CD4-positive, alpha-beta T cell treated with Interleukin-17A for 1 hour (primary cell): ENCODE data around the gene RAD51D.
"Not testable (repeated sequence)": the region's sequence is repeated elsewhere in the genome, so short reads cannot be mapped to it uniquely, and the experiment has no call there.

Experiments
- DNase-seq: peaks from one replicate; pipeline ENCODE4 v3.0.0-alpha.2; 2020

The RAD51D gene

DNA sequence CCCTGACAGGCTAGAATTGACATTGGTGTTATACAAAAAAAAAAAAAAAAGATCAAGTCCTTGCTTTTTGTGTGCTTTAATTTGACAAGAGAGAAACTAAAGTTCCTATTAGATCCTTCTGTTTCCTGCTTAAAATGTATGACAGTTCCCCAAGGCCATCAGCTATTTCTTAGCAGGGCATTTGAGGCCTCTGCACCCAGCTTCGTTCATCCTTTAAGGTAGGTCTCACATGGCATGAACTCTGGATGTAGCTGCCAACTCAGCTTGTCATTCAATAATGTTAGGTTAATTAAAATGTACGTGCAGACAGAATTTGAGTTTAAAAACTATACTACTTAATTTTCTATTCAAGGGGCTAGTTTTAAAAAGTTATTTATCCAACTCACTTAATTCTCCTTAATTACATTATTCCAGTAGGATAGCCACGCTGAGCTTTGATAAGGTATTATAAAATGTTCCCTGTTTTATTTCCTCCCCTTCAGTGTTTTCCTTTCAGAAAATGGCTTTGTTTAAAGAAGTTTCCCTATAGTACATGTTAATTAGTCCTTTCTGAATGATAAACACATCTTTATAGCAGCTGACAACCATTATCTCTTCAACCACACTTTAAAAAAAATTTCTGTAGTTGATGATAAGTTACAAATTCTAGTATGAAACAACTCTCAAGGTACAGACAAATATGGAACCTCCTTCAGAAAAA lies 55.0 kb downstream of the RAD51D start:
- no peak for DNase-seq

DNA sequence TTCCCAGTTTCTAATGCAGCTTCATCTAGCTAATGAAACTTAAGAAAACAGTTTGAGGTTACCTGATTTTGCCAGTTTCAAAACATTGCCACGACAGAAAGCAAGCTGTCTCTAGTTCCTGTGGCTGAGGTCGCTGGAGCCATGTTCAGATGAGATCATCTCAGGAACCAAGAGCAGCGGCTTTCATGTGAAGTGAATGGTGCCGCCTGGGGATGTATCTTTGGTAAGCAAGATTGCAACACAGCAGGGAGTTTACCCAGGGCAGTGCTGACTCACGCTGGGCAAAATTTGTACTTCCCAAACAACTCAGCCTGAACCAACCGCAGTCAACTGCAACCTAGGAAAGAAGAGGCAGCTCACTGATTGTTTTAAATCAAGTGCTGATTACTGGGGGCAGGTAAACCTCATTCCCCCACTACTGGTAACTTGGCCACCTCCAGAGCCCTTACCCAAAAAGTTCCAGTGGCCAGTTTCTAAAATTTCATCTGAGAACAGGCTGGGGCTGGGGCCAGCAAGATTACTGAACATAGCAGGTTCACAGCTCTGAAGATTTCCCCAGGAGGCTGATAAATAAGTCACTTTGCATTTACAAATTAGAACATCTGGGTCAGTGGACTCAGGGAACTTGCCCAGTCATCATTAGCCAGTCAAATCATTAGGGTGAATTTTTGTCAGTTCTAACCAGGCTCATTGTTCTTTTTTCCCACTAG lies 56.0 kb downstream of the RAD51D start, which contains the start of gene RFFL:
RFFL (minus strand) TSS at position 194 of the 710 bp plus-strand sequence. CDS start 37,154 bp downstream, outside the sequence.
- peak; percentile 92 for DNase-seq

DNA sequence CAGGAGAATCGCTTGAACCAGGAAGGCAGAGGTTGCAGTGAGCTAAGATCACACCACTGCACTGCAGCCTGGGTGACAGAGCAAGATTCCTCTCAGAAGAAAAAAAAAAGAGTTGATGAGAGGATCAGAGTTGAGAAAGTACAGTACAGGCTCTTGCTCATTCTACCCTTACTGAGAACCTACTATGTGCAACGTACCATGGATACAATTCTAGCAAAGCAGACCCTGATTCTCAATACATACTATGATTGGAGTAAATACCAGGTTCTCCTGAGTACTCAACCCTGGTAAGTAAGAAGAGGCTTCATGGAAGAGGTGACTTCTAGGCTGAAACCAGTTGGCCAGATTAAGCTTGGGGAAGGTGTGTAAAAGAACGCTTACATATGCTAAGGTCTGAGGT lies 57.4 kb downstream of the RAD51D start:
- DNase-seq, result no peak

DNA sequence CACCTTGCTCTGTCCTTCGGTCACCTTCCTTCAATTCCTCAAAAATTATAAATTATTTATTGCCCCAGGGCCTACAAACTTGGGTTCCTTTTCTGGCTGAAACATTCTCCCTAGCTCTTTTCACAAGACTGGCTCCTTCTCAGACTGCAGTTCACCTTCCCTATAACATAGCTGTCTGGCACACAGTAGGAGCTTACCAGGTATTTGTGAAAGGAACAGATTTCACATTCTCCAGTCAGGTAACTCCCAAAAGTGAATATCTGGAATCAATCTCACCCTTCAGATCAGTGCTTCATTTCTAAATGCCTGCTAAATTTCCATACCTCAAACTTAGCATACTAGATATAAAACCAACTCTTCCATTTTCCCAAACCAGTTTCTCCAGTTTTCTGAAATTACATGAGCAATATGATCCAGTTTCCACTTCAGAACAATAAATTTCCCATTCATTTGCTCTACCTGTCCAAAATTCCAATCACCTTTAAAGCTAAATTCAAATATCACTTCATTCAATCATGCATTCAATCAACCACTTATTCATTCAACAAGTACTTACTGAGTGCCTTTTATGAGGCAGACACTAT lies 62.2 kb downstream of the RAD51D start:
- no peak for DNase-seq

DNA sequence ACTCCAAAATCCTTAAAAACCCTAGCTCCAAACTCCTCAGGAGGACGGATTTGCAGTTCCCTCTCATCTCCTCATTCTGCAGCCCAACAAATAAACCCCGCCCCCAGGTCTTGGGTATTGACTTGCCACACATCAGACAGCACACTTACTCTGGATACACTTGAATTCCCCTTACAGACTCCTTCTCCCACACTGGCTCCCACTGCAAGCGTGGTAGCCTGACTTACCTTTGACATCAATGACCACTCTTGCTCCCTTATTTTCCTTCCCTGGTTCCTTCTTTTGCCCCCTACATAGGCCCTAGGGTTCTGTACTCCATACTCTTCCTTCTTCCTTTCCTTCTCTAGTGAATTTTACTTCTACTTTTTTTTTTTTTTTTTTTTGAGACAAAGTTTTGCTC lies 63.6 kb downstream of the RAD51D start:
- no peak for DNase-seq

DNA sequence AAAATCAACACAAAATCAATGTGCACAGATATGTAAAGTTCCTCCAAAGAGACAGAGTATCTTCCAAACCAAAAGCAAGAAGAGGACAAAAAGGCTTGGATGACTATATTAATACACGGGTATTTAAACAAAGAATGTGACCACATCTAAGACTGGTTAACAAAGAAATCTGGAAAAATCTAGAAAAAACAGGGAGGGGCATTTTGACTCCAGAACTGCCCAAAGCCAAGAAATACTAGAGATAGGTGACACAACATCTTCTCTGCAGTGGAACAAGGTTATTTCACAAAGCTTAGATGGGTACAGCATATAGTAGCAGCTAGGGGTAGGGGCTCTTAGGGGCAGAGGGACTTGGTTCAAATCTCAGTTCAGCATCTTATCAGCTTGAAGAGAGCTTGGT lies 66.5 kb downstream of the RAD51D start:
- DNase-seq, result no peak

DNA sequence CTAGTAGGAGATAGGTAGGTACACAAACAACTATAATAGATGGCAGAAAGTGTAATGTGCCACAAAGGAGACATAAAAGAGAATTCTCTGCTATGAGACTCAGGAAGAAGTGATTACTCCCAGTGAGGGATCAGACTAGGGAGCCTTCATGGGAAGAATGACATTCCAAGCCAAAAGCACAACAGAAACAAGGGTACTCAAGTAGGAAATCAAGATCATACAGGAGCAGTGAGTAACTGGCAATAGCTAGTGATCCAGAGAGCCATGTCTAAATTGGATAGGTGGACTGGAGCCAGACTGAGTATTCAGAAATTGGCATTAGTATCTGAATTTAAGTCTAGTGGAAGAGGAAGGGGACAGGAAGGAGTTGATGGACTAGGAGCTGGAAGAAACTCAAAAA lies 66.9 kb downstream of the RAD51D start:
- no peak for DNase-seq

DNA sequence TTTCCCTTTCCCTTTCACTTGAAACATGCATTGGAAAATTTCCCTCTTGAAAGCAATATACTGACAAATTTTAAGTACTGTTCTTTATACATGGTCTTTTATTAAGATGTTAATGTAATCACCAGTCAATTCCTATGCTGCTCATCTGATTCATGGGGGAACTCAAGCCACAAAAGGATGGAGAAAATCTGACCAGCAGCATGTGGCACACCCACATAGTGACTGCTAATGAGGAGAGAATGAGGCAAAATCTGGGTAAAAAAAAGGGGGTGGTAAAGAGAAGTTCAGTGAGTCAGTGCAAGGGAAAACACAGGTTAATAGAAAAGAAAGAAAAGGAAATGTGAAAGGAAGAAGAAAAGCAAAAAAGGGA lies 67.4 kb downstream of the RAD51D start:
- DNase-seq, result no peak

DNA sequence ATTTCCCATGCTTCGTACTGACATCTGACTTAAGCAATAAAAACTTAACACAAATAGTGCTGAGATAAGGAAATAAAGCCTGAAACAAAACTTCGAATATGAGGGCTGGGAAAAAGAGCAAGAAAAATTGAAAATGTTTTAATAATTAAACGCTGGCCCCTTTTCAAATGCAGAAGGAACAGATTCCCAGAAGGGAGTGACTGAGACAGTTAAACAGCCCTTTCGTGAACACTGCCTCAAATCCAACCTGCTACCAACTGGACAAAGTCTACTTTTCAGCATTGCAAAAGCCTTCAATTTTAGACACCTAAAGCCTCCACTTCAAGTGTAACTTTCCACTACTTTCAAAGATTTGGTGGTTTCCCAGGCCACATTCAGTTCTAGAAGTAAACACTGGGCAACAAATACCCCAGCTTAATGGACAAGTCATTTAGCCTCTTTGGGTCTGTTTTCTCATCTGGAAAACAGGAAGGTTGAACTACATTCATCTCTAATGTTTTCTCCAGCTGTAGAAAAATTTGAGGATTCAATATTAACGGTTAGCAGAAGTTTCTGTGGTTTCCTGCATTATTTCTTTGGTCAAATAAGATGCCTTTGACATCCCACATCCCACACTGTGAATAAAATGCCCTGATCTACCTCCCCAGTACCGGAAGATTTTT lies 68.0 kb downstream of the RAD51D start:
- DNase-seq, result peak; percentile 49

DNA sequence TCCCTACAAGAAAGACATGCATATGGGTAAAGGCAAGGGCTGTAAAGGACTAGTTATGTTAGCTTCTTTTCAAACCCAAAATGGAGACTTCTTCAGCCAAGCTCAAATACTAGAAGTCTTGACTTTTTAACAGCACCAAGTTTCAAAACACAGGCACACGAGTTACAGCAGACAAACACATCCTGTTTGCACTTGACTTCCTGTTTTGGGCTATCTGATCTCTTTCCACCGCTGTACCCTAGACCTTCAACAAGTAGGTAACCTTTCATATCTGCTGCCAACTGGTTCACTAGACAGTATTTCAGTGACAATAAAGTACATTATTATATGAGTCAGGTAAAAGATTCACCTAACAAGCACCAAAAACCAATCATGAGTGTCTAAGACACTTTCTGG lies 68.5 kb downstream of the RAD51D start:
- DNase-seq, result peak; percentile 87

DNA sequence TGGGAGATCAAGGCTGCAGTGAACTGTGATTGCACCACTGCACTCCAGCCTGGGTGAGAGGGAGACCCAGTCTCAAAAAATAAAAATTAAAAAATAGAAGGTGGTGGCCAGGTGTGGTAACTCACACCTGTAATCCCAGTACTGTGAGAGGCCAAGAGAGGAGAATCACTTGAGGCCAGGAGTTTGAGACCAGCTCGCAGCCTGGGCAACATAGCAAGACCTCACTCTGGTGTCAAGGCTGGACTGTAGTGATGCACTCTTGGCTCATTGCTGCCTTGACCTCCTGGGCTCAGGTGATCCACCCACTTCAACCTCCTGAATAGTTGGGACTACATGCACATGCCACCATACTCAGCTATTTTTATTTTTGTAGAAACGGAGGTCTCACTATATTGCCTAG lies 69.5 kb downstream of the RAD51D start:
- DNase-seq, result no peak

DNA sequence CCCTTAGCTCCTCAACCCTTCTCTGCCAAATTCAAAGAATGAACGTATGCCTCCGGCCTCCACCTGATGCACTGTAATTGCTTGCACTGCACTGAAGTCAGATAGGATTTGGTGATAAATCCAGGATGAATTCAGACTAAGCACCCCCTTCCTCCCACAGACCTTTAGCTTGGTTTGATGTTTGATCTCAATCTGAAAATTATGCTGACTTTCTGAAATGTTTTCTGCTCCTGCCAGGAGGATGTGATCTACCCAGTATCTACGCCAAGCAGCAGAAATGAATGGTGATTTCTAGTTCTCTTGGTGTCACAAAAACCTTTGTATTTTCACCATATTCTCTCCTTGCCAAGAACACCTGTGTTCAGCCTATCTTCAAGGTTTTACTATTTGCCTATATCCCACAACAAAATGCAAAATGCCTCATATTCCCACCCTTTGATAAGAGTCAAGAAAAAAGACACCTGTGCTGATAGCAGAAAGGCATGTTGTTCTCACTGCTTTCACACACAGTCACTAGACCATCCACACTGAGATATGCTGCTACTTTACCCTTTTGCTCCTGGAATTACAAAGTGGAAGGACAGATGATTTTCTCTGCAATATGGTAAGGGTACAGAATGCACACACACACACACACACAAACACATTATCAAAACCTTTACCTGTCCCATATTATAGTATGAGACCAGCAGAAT lies 70.8 kb downstream of the RAD51D start:
- no peak for DNase-seq

DNA sequence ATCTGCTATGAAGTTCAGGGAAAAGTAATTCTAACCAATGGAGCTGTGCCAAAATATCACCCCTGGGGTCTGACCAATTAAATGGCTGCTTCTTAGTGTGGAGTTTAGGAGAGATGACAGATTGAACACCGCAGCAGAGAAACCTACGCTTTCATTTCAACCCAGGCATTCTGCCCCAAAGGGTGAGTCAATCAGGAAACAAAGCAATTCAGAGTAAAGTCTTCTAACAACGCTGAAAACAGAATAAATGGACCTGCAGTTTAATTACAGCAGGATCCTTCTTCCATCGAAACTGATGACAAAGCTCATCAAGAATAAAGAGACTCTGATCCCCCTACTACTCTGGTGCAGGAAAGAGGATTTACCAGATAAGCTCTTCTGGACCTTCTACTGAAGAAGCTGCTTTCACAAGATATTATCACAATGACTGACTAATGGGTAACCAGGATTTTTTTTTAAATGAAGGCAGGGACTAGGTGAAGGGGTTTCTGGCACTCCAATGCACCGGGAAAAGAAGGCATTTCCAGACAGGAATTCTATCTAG lies 72.8 kb downstream of the RAD51D start:
- peak; percentile 82 for DNase-seq

DNA sequence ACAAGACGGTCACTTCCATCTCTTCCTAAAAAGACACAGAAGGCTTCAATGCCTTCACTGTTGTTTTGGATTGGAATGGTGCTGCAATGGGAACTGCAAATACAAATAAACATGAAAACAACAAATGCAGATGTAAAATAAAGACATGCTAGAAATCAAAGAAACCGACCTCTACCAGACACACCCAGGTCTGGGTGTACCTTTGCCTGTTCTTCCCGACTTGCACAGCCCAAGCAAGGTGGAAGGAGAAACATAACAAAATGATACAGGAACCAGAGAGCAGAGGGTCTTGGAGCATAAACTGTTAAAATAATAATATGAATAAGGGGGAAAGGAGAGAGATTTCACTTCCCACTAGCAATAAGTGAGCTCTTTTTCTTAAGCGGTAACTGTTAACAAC lies 73.4 kb downstream of the RAD51D start:
- DNase-seq, result no peak

DNA sequence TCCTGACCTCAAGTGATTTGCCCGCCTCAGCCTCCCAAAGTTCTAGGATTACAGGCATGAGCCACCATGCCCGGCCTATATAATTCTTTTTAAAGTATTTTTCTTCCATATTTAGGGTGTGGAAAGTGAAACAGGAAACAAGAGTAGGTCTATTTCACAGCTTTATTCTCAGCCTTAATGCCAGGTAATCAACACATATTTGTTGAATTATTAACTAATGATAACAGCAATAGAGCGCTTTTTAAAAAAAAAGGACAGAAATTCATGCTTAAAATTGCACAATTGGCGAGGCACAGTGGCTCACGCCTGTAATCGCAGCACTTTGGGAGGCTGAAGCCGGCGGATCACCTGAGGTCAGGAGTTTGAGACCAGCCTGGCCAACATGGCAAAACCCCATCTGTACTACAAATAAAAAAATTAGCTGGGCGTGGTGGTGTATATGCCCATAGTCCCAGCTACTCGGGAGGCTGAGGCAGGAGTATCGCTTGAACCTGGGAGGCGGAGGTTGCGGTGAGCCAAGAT lies 74.1 kb downstream of the RAD51D start:
- not testable (repeated sequence) for DNase-seq

DNA sequence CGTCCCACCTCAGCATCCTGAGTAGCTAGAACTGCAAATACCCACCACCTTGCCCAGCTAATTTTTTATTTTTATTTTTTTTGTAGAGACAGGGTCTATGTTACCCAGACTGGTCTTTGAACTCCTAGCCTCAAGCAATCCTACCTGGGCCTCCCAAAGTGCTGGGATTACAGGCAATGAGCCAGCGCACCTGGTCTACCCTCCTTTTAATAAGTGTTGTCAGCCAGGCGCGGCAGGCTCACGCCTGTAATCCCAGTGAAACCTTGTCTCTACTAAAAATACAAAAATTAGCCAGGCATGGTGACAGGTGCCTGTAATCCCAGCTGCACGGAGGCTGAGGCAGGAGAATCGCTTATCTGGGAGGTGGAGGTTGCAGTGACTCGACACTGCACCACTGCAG lies 75.5 kb downstream of the RAD51D start:
- DNase-seq, result no peak
